Bone marrow (tissue), 2 donors: ENCODE data around the gene RARB.

Source experiments
- DNase-seq, 2 donors: peaks; one replicate each; lab custom pipeline; 2025; lab: John Stamatoyannopoulos, UW

Gene RARB

GRCh38 chr3:25448750-25449692 is 21.0 kb downstream of the RARB start:
- DNase-seq = no peak

- DNase-seq = no peak
Measured at GRCh38 chr3:25449857-25450256, 21.8 kb downstream of the RARB start.

GRCh38 chr3:25452192-25452591 is 24.1 kb downstream of the RARB start:
- no peak for DNase-seq

- DNase-seq = no peak
Measured at GRCh38 chr3:25452740-25453139, 24.7 kb downstream of the RARB start.

- DNase-seq = no peak
Measured at GRCh38 chr3:25453619-25454004, 25.5 kb downstream of the RARB start.

GRCh38 chr3:25454005-25454927 is 26.2 kb downstream of the RARB start:
- no peak for DNase-seq

GRCh38 chr3:25455441-25456132 is 27.5 kb downstream of the RARB start:
- DNase-seq = no peak

GRCh38 chr3:25456723-25457670 is 28.9 kb downstream of the RARB start:
- DNase-seq = no peak

- DNase-seq = no peak
Measured at GRCh38 chr3:25457671-25458419, 29.8 kb downstream of the RARB start.

GRCh38 chr3:25458420-25458814 is 30.4 kb downstream of the RARB start:
- no peak for DNase-seq

GRCh38 chr3:25460751-25461150 is 32.7 kb downstream of the RARB start:
- no peak for DNase-seq

GRCh38 chr3:25461946-25462345 is 33.9 kb downstream of the RARB start:
- DNase-seq = no peak

GRCh38 chr3:25462495-25462894 is 34.4 kb downstream of the RARB start:
- DNase-seq = no peak

- no peak for DNase-seq
Measured at GRCh38 chr3:25463836-25464418, 35.9 kb downstream of the RARB start.

GRCh38 chr3:25465266-25465860 is 37.3 kb downstream of the RARB start:
- no peak for DNase-seq

GRCh38 chr3:25468866-25469319 is 40.8 kb downstream of the RARB start:
- no peak for DNase-seq

GRCh38 chr3:25469558-25469957 is 41.5 kb downstream of the RARB start:
- no peak for DNase-seq

- DNase-seq = no peak
Measured at GRCh38 chr3:25471081-25471768, 43.2 kb downstream of the RARB start.

- no peak for DNase-seq
Measured at GRCh38 chr3:25472153-25472552, 44.1 kb downstream of the RARB start.
